ENCODE data around the gene PRDM16. TPM values are rescaled to one million over a fixed set of nuclear protein-coding genes. Genes with fewer than 3 reads are reported as not detected.
A peak's percentile ranks its signal among the peaks of the same experiment; 100 is the strongest.

The PRDM16 gene
- total RNA-seq, 1 donor from 2014 or later = 18.3 TPM

- Mint-ChIP-seq H3K4me3 (ENCODE audit: unreplicated experiment) (peak overlapping the region; percentile 68), H3K27ac (ENCODE audit: unreplicated experiment) (no peak overlapping the region), H3K36me3 (ENCODE audit: low read depth) (peaks cover 3% of the 10 kb centered on the region), H3K27me3 (ENCODE audit: low read depth) (peaks cover 19% of the 10 kb centered on the region), H3K4me1 (ENCODE audit: low read depth) (peaks cover 14% of the 10 kb centered on the region), H3K9me3 (ENCODE audit: low read depth) (no peaks in the 10 kb centered on the region)
- no peak for TF ChIP-seq CTCF (IDR thresholded peaks at IDR 0.05)
- no peak for DNase-seq (ENCODE audit: low spot score)
Observed at GRCh38 chr1:3067301-3067670, 1.7 kb upstream of the PRDM16 start.

GRCh38 chr1:3067671-3068563 is 1.1 kb upstream of the PRDM16 start:
- H3K4me1 Mint-ChIP-seq (ENCODE audit: low read depth) = peaks cover 10% of the 10 kb centered on the region
- peak overlapping the region; percentile 84 for H3K4me3 Mint-ChIP-seq (ENCODE audit: unreplicated experiment)
- peaks cover 14% of the 10 kb centered on the region for H3K27me3 Mint-ChIP-seq (ENCODE audit: low read depth)
- no peak overlapping the region for H3K27ac Mint-ChIP-seq (ENCODE audit: unreplicated experiment)
- peak; percentile 85 for DNase-seq (ENCODE audit: low spot score)
- TF ChIP-seq CTCF (IDR thresholded peaks at IDR 0.05) = no peak
- peaks cover 3% of the 10 kb centered on the region for H3K36me3 Mint-ChIP-seq (ENCODE audit: low read depth)
- H3K9me3 Mint-ChIP-seq (ENCODE audit: low read depth) = no peaks in the 10 kb centered on the region

- TF ChIP-seq CTCF (IDR thresholded peaks at IDR 0.05) = peak; percentile 83
- DNase-seq (ENCODE audit: low spot score) = peak; percentile 87
- Mint-ChIP-seq H3K4me3 (ENCODE audit: unreplicated experiment) (peak overlapping the region; percentile 70), H3K27me3 (ENCODE audit: low read depth) (peaks cover 12% of the 10 kb centered on the region), H3K4me1 (ENCODE audit: low read depth) (peaks cover 12% of the 10 kb centered on the region), H3K36me3 (ENCODE audit: low read depth) (peaks cover 3% of the 10 kb centered on the region), H3K9me3 (ENCODE audit: low read depth) (no peaks in the 10 kb centered on the region), H3K27ac (ENCODE audit: unreplicated experiment) (peak overlapping the region; percentile 77)
Observed at GRCh38 chr1:3069491-3070308, 697 bp downstream of the PRDM16 start.

GRCh38 chr1:3070309-3070643 is 1.3 kb downstream of the PRDM16 start:
- DNase-seq (ENCODE audit: low spot score) = no peak
- H3K4me3 Mint-ChIP-seq (ENCODE audit: unreplicated experiment) = no peak overlapping the region
- peaks cover 16% of the 10 kb centered on the region for H3K4me1 Mint-ChIP-seq (ENCODE audit: low read depth)
- H3K9me3 Mint-ChIP-seq (ENCODE audit: low read depth) = no peaks in the 10 kb centered on the region
- H3K27ac Mint-ChIP-seq (ENCODE audit: unreplicated experiment) = no peak overlapping the region
- TF ChIP-seq CTCF (IDR thresholded peaks at IDR 0.05) = no peak
- peaks cover 7% of the 10 kb centered on the region for H3K27me3 Mint-ChIP-seq (ENCODE audit: low read depth)
- H3K36me3 Mint-ChIP-seq (ENCODE audit: low read depth) = no peaks in the 10 kb centered on the region
